ENCODE measurements around the gene KDF1. TPM values are rescaled to one million over a fixed set of nuclear protein-coding genes. Genes with fewer than 3 reads are reported as not detected.

The KDF1 gene
- total RNA-seq, 2 experiments from 2014 or later = 0.95 to 1.2 TPM

DNA sequence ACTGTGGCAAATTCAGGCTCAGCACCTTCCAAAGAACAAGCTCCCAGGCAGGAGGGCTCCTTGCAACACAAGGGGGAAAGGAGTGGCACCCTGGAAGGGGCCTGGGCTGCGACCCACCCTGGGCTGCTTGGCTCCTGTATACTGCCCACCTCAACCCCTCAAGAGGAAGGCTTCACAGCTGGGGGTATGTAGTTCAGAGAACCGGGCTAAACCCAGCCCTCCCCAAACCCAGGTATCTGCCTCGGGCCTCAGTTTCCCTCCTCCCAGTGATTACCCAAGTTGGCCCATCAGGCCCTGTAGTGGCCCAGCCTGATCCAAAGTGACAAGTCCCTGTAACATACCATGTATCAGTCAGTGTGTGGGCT, 44.9 kb upstream of the KDF1 start:
- POLR2A ChIA-PET = no interaction called here
- Histone ChIP-seq H3K9me3 (ENCODE audit: control insufficient read depth in 1 of 2, insufficient read depth in 1 of 2, low read length in 2 of 2) (no peaks in the 10 kb centered on the region), H3K27ac (ENCODE audit: low read depth in 1 of 2, low read length in 2 of 2) (no peak overlapping the region), H3K36me3 (ENCODE audit: insufficient read depth, low read length) (no peaks in the 10 kb centered on the region), H3K4me1 (ENCODE audit: insufficient read depth, low read length) (no peaks in the 10 kb centered on the region), H3K27me3 (ENCODE audit: control insufficient read depth in 1 of 2, insufficient read depth in 2 of 2, low read length in 2 of 2) (peaks cover 0 to 5% of the 10 kb centered on the region in 2 experiments), H3K4me3 (ENCODE audit: low read length) (no peak overlapping the region)
- peaks cover 15% of the 10 kb centered on the region for H3K27me3 Mint-ChIP-seq
- intact Hi-C loops (cut with DNase I, micrococcal nuclease) = loop anchor here in 1 of 2 experiments (2.0 kb wide), 1 partner anchor 88 kb away; no protein-coding TSS in a partner anchor
- ATAC-seq (ENCODE audit: poor library complexity) (no peak), DNase-seq (no peak)
- TF ChIP-seq, protein P1, sequence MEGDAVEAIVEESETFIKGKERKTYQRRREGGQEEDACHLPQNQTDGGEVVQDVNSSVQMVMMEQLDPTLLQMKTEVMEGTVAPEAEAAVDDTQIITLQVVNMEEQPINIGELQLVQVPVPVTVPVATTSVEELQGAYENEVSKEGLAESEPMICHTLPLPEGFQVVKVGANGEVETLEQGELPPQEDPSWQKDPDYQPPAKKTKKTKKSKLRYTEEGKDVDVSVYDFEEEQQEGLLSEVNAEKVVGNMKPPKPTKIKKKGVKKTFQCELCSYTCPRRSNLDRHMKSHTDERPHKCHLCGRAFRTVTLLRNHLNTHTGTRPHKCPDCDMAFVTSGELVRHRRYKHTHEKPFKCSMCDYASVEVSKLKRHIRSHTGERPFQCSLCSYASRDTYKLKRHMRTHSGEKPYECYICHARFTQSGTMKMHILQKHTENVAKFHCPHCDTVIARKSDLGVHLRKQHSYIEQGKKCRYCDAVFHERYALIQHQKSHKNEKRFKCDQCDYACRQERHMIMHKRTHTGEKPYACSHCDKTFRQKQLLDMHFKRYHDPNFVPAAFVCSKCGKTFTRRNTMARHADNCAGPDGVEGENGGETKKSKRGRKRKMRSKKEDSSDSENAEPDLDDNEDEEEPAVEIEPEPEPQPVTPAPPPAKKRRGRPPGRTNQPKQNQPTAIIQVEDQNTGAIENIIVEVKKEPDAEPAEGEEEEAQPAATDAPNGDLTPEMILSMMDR (IDR thresholded peaks at IDR 0.05) = no peak
- H3K36me3 Mint-ChIP-seq (ENCODE audit: low read depth) = no peaks in the 10 kb centered on the region
- no peak overlapping the region for H3K27ac Mint-ChIP-seq
- H3K9me3 Mint-ChIP-seq = no peaks in the 10 kb centered on the region
- CTCF ChIA-PET = no interaction called here
- no peaks in the 10 kb centered on the region for H3K4me1 Mint-ChIP-seq (ENCODE audit: low read depth)
- H3K4me3 Mint-ChIP-seq = no peak overlapping the region

DNA sequence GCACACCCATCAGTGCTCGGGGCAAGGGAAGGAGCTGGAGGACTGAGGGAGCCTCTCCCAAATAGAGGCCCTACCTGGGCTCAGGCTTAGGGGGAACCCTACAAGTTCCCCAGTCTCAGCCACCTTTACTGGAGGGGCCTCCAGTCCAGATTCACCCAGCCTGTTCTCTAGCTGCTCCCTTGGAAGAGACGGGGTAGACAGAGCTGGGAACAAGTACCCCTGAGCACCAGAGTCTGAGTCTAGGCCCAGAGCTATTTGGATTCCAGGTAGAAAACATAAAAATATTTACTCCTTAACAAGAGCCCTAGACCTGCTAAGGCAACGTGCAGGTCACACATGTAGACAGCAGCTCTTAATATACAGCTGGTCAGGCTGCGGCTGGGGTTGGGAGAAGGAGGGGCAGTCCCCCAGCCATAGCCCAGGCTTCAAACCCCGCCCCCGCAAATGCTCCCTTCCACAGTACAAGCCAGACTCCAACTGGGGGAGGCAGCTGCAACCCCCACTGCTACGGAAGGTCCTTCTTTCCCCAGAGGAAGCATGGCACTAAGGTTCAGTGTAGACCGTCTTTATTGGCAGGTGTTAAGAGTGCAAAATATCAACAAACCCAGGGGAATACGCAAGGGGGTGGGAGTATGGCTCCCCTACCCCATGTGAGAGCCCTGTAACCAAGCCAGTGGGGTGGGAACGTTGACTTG, 44.4 kb upstream of the KDF1 start:
- DNase-seq (no peak), ATAC-seq (ENCODE audit: poor library complexity) (no peak)
- intact Hi-C loops (cut with DNase I, micrococcal nuclease) = loop anchor here in 1 of 2 experiments (2.0 kb wide), 1 partner anchor 88 kb away; no protein-coding TSS in a partner anchor
- Mint-ChIP-seq H3K36me3 (ENCODE audit: low read depth) (no peaks in the 10 kb centered on the region), H3K27me3 (peaks cover 10% of the 10 kb centered on the region), H3K4me3 (no peak overlapping the region), H3K27ac (no peak overlapping the region), H3K4me1 (ENCODE audit: low read depth) (no peaks in the 10 kb centered on the region), H3K9me3 (no peaks in the 10 kb centered on the region)
- H3K27ac ChIP-seq (ENCODE audit: low read depth in 1 of 2, low read length in 2 of 2) = no peak overlapping the region
- POLR2A ChIA-PET = no interaction called here
- peaks cover 0 to 5% of the 10 kb centered on the region in 2 experiments for H3K27me3 ChIP-seq (ENCODE audit: control insufficient read depth in 1 of 2, insufficient read depth in 2 of 2, low read length in 2 of 2)
- CTCF ChIA-PET = no interaction called here
- no peaks in the 10 kb centered on the region for H3K9me3 ChIP-seq (ENCODE audit: control insufficient read depth in 1 of 2, insufficient read depth in 1 of 2, low read length in 2 of 2)
- no peaks in the 10 kb centered on the region for H3K4me1 ChIP-seq (ENCODE audit: insufficient read depth, low read length)
- no peak overlapping the region for H3K4me3 ChIP-seq (ENCODE audit: low read length)
- no peaks in the 10 kb centered on the region for H3K36me3 ChIP-seq (ENCODE audit: insufficient read depth, low read length)
- TF ChIP-seq, protein P1 (IDR thresholded peaks at IDR 0.05) = no peak

DNA sequence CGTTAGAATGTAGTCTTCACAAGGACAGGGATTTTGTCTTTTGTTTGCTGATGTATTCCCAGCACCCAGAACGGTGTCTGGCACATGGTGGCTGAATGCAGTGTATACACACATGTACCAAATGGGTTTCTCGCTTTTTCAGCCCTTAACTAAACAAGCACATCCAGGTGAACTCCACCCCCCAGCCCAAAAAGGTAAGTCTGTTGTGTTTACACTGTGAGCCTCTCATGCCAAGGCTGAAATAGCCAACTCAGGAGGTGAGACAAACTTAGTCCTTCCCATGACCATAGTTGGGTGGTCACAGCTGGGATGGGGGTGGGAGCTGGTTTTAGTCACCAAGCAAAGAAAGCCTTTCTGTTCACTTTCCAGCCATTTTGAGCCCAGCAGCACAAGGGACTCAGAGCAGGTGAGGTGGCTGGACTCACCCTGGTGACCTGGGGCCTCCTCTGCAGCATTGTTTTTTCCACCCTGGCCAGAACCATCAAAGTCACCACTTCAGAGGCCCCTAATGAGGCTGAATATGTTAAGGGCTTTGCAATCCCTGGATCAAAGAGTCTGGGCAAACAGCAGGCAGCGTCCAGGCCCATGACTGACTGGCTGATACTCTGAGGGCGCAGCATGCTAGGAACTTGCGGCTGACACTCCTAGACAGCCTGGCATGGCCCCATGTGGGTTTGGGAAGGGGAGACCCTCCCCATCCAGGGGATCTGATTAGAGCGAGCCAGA, 43.6 kb upstream of the KDF1 start:
- no peak overlapping the region for H3K27ac ChIP-seq (ENCODE audit: low read depth in 1 of 2, low read length in 2 of 2)
- TF ChIP-seq, protein P1 (IDR thresholded peaks at IDR 0.05) = no peak
- ChIA-PET CTCF (no interaction called here), POLR2A (no interaction called here)
- no peaks in the 10 kb centered on the region for H3K9me3 Mint-ChIP-seq
- H3K27ac Mint-ChIP-seq = no peak overlapping the region
- H3K4me3 Mint-ChIP-seq = no peak overlapping the region
- H3K27me3 ChIP-seq (ENCODE audit: control insufficient read depth in 1 of 2, insufficient read depth in 2 of 2, low read length in 2 of 2) = peaks cover 0 to 5% of the 10 kb centered on the region in 2 experiments
- H3K27me3 Mint-ChIP-seq = peaks cover 5% of the 10 kb centered on the region
- no peak for DNase-seq
- no peaks in the 10 kb centered on the region for H3K9me3 ChIP-seq (ENCODE audit: control insufficient read depth in 1 of 2, insufficient read depth in 1 of 2, low read length in 2 of 2)
- H3K36me3 ChIP-seq (ENCODE audit: insufficient read depth, low read length) = no peaks in the 10 kb centered on the region
- H3K4me3 ChIP-seq (ENCODE audit: low read length) = no peak overlapping the region
- H3K4me1 Mint-ChIP-seq (ENCODE audit: low read depth) = no peaks in the 10 kb centered on the region
- no peaks in the 10 kb centered on the region for H3K36me3 Mint-ChIP-seq (ENCODE audit: low read depth)
- no peak for ATAC-seq (ENCODE audit: poor library complexity)
- H3K4me1 ChIP-seq (ENCODE audit: insufficient read depth, low read length) = no peaks in the 10 kb centered on the region
- intact Hi-C loops (cut with DNase I, micrococcal nuclease) = loop anchor here in 1 of 2 experiments (2.0 kb wide), 1 partner anchor 89 kb away; no protein-coding TSS in a partner anchor
